GM12891 (cell line): ENCODE measurements around the gene CHD9.

Experiments used
- PAX5 ChIP-seq: IDR thresholded peaks from 2 replicates; pipeline ENCODE4 v1.6.1; 2011; ENCODE audit warnings: low read length, moderate library complexity, mild to moderate bottlenecking; ENCODE audit not compliant: insufficient read depth, severe bottlenecking
- POLR2A ChIP-seq: IDR thresholded peaks from 2 replicates; pipeline ENCODE4 v1.6.1; 2011; ENCODE audit warnings: low read depth, low read length, control low read depth
- POLR2AphosphoS5 ChIP-seq: IDR thresholded peaks from 2 replicates; pipeline ENCODE4 v1.6.1; 2011; ENCODE audit warnings: low read depth, low read length, control low read depth
- POU2F2 ChIP-seq: IDR thresholded peaks from 2 replicates; pipeline ENCODE4 v1.6.1; 2011; ENCODE audit warnings: low read depth, mild to moderate bottlenecking, control low read depth, low read length, moderate library complexity
- SPI1 ChIP-seq: IDR thresholded peaks from 2 replicates; pipeline ENCODE4 v1.6.1; 2011; ENCODE audit warnings: low read depth, low read length, control low read depth
- TAF1 ChIP-seq: IDR thresholded peaks from 2 replicates; pipeline ENCODE4 v1.6.1; 2011; ENCODE audit warnings: low read depth, low read length, control low read depth

- TF ChIP-seq POLR2A (no peak), PAX5 (no peak), POLR2AphosphoS5 (no peak), POU2F2 (no peak), TAF1 (no peak), SPI1 (no peak)
Observed at GRCh38 chr16:53100889-53101288, 46.1 kb downstream of the CHD9 start.
